GM21423 (cell line): ENCODE results near the gene NDUFS8.
A peak's percentile ranks its signal among the peaks of the same experiment; 100 is the strongest.

ENCODE experiments used
- ATAC-seq: cut with Tn5 transposase; IDR thresholded peaks from one replicate; pipeline ENCODE4 v1.9.1; 2021; ENCODE audit warnings: mild to moderate bottlenecking, moderate library complexity; ENCODE audit not compliant: unreplicated experiment

NDUFS8 gene

DNA sequence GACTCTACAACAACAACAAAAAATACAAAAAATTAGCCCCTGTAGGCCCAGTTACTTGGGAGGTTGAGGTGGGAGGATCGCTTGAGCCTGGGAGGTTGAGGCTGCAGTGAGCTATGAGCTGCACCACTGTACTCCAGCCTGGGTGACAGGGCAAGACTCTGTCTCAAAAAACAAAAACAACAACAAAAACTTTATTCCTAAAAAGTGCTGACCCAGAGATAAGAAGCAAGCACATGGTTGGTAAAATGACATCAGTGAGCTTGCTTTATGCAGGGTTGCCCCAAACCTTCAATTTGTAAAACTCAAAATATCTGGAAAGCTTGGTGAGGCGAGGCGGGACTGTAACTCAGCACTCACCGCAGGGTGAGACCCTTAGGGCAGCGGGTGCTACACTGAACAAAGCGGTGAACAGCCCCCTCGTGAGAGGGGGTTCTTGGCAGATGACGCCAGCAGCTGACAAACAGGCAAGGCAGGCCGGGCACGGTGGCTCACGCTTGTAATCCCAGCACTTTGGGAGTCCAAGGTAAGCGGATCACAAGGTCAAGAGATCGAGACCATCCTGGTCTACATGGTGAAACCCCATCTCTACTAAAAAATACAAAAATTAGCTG, 4.9 kb downstream of the NDUFS8 start:
- no peak for ATAC-seq

DNA sequence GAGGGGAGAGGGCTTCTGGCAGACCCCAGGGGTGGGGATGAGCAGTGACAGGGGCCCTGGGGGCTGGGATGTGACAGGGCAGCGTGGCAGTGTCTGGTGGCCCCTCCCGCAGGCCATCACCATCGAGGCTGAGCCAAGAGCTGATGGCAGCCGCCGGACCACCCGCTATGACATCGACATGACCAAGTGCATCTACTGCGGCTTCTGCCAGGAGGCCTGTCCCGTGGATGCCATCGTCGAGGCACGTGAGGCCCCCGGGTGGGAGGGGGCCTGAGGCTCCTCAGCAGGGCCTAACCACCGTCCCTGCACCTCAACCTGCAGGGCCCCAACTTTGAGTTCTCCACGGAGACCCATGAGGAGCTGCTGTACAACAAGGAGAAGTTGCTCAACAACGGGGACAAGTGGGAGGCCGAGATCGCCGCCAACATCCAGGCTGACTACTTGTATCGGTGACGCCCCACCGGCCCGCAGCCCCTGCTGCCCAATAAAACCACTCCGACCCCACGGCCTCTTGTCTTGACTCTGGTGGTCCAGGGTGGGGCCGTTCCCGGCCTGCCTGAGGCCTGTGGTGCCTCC, 5.7 kb downstream of the NDUFS8 start:
- no peak for ATAC-seq

DNA sequence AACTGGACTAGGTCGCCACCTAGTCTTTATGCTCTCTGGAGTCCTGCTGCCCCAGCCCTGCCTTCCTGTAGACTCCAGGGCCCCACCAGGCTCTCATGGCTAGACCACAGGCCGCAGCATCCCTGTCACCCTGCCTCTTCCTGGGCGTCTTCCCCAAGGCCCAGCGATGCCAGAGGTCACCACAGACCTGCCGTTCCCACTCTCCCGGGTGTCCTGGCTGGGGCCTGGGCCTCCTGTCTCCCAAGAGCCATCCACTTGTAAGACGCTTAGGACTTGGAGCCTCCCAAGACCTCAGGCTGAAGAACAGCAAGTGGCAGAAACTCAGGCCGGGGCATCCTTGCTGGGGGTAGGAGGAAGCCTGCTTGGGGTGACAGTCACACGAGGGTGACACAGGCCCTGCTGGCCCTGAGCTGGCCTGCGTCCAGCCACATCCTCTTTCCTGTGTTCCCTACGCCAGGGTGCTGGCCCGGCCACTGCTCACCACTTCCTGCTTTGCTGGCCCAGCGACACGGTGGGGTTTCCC, 6.3 kb downstream of the NDUFS8 start:
- no peak for ATAC-seq

DNA sequence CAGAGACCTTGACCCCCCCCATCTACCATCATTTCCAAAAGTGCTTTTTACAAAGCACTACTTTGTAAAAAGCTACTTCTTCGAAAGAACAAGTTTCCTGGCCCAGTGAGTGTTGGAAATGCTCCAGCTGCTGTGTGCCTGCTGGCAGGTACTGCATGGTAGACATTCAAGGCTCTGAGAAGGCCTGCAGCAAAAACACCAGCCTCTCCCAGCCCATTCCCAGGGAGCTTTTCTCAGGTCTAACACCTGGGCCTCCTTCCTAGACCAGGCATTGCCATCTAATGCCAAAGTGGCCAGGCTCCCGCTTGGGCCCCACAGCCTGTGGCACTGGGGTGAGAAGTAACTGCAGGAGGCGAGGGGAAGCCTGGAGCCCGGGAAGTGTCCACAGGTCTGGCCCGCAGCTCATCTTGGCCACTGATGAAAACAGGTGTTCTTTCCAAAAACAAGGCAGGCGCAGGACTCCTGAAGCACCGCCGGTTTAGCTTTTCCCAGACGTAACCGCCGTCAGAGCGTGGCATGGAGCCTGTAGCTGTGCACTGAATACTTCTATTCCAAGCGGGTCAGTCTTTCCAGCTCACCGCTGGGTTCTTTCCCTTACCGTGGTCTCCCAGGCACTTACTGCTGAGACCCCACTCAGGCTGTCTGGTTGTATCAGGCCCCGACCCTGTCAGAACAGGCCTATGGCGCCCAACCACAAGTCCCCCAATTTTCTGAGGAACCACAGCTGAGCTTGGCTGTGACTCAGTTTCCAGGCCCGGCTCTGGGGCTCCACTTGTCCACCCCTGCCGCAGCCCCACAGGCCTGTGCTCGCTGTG, 7.1 kb downstream of the NDUFS8 start:
- no peak for ATAC-seq

DNA sequence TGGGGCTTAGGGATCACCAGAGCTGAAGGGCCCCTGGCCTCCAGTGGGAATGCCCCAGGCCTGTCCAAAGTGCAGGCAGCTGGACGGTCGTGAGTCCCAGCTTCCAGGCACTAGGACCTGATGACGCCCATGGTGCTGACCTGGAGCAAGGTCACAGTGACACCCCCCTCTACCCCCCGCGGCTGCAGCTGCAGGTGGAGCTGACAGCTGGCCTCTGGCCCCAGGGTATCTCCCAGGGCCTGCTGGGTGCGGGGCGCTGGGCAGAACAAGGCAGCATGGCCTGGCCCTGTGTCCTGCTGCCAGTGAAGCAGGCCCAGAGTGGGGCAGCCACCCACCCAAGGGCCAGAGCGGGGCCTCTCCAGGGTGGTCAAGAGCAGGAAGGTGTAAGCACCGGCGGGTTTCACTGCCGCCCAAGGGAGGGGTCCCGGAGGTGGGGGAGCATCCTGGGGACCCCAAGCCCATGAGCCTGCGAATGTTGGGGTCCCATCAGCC, 7.8 kb downstream of the NDUFS8 start:
- no peak for ATAC-seq

DNA sequence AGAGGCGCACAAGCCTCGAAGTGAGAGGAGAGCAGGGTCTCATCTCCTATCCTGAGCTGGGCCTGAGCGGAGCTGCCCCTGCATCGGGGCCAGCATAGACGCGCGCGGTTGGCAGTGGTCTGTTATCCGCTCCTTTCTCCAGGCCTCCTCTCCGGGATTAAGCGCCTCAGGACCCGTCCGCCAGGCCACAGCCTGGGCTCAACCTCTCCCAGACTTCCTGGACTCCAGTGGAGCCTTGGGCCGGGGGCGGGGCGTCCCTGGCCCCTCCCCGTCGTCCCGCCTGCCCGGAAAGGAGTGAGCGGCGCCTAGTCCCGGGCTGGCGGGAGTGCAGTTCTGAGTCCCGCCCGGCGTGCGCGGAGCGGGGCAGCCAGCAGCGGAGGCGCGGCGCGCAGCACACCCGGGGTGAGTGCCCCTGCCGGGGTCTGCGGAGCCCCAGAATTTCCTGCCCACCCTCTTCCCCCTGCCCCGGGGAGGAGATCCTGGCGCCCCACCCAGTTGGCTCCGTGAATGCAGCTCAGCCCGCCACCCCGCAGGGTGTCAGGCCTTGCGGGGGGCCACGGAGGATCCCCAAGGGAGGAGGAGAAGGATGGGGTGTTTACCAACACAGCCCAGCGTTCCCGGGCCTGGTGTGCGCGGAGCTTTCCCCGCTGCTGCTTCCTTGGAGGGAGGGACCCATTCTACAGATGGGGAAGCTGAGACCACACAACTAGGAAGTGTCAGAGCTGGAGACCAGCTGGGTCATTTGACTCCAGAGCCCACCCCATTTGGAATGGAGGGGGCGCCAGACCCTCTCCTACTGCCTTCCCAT, 8.4 kb downstream of the NDUFS8 start, which contains the start of gene TCIRG1:
Gene TCIRG1, plus strand, starts transcription at position 308 of the 808 bp plus-strand sequence. CDS start 2,247 bp downstream, outside the sequence.
- peak; percentile 35 for ATAC-seq

DNA sequence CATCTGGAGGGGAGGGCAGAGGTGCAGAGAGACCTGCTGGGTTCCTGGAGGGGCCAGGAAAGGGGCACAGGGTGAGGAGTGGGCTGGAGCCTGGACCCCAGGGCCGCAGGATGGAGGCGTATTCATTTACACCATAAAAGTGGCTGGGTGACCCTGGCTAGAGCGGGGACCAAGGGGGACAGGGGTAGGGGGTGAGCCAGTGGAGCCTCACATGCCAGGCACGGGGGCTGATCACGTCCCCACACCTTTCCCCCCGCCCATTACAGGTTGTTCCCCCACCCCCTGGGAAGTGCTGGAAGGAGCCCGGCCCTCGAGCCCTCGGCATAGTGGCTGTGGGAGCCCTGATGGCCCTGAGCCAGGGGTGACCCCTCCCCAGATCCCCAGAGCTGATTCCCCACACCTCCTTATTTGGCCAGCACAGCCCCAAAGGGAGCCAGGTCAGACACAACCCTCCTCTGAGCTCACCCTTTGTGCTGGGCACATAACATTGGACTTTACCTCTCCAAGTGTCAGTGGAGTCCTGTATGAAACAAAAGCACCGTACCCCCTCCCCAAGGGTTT, 9.1 kb downstream of the NDUFS8 start:
- no peak for ATAC-seq

DNA sequence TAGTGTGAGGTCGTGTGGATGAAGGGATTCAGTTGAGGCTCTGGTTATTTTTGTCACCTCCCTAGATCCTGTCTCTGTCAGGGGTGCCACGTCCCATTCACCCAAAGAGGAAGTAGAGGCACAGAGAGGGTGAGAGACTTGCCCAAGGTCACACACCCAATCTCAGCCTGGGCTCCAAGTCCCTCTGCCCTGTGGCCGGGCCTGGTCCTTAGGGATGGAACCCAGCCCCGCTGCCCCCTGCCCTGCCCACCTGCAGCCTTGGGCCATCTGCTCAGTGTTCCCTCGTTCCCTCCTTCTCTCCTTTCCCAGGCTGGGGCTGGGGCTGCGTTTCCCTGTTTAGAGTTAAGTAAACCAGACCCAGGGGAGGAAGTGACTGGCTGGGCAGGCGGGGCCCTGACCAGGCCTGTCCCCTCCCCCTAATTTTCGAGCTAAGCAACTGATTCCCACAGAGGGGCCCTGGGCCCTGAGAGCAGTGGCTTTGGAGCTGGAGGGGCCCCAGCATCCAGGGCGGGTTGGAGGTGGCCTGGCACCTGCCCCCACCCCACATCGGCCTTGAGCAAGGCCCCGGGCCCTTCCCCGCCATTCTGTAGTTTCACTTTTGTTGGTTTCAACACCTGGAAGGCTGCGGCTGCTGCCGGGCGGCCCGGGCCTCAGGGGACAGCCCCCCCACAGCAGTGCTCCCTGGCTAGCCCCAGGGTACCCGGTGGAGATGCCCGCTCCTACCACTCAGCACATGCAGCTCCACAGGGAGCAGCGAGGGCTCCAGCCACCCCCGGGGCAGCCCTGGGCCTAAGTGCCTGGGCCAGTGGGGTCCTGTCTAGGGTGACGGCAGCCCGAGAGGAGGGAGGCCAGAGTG, 9.8 kb downstream of the NDUFS8 start:
- peak; percentile 51 for ATAC-seq

DNA sequence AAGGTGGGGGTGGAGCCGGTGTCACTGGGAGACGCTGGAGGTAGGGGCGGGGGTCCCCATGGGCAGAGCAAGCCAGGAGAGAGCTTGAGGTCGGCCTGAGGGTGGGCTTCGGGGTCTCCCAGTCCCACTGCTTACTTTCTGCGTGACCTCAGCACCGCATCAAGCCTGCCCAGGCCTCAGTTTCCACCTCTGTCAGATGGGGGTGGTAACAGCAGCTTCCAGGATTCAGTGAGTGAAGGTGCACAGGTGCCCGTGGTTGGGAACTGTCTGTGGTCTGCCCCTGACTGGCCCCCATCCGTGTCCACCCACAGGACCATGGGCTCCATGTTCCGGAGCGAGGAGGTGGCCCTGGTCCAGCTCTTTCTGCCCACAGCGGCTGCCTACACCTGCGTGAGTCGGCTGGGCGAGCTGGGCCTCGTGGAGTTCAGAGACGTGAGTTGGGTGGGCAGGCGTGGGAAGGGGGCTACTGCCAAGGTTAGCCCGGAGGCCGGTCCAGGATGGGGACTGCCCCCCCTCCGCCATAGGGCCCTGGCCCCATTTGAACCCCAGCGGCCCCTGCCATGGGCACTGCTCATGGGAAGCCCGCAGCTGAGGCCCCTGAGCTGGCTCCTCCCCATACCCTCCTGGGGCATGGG, 10.6 kb downstream of the NDUFS8 start:
- no peak for ATAC-seq

DNA sequence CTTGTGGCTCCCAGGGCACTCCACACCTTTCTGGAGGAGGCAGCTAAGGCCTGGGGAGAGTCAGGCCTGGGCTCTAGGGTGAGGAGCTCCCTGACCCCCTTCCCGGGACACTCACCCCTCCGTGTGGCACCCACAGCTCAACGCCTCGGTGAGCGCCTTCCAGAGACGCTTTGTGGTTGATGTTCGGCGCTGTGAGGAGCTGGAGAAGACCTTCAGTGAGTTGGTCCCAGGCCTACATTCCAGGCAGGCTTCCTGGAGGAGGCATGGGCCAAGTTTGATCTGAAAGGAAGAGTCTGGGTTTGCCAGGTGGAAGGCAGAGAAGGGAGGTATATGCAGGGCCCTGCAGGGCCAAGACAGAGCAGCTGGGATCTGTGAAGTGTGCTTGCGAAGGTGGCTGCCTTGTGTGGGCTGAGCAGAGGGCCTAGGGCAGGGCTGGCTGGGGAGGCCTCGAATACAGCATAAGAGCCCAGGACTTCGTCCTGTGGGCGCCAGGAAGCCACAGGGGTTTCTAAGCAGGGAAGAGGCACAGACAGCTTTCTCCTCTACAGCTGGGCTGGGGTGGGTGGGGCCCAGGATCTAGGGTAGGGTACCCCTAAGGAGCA, 11.2 kb downstream of the NDUFS8 start:
- ATAC-seq: no peak

DNA sequence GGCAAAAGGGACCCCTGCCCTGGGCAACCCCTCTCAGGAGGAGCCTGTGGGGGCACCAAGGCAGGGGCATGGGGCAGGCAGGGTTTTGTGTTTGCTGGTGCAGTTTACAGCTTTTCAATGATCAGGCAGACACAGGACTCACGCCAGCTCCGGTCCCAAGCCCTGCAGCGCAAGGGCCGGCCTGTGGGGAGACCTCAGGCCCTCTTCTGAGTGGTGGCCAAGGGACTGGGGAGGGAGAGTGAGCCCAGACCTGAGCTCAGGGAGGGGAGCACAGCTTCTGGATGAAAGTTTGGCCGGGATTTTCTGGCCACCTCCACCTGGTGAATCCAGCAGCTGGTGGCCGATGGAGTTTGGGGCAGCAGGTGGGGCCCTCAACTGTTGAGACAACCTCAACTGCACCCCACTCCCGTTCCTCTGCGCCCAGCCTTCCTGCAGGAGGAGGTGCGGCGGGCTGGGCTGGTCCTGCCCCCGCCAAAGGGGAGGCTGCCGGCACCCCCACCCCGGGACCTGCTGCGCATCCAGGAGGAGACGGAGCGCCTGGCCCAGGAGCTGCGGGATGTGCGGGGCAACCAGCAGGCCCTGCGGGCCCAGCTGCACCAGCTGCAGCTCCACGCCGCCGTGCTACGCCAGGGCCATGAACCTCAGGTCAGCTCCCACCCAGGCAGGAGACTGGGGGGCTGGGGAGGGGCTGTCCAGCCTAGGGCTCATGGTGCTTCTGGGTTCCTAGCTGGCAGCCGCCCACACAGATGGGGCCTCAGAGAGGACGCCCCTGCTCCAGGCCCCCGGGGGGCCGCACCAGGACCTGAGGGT, 11.9 kb downstream of the NDUFS8 start:
- ATAC-seq: no peak

DNA sequence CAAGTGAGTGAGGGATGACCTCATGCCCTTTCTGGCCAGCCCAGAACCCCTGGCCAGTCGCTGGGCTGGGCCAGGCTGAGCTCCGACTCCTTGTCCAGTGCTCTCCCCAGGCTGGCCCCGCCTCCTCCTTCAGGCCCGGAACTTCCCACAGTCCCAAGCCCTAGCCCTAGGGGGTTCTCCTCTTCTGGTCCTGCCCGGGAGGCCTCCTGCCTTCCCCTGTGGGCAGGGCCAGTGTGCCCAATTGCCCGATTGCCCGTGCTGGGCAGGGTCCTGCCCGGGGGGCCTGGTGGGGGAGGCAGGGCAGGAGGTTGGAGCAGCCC, 12.5 kb downstream of the NDUFS8 start:
- ATAC-seq: no peak

DNA sequence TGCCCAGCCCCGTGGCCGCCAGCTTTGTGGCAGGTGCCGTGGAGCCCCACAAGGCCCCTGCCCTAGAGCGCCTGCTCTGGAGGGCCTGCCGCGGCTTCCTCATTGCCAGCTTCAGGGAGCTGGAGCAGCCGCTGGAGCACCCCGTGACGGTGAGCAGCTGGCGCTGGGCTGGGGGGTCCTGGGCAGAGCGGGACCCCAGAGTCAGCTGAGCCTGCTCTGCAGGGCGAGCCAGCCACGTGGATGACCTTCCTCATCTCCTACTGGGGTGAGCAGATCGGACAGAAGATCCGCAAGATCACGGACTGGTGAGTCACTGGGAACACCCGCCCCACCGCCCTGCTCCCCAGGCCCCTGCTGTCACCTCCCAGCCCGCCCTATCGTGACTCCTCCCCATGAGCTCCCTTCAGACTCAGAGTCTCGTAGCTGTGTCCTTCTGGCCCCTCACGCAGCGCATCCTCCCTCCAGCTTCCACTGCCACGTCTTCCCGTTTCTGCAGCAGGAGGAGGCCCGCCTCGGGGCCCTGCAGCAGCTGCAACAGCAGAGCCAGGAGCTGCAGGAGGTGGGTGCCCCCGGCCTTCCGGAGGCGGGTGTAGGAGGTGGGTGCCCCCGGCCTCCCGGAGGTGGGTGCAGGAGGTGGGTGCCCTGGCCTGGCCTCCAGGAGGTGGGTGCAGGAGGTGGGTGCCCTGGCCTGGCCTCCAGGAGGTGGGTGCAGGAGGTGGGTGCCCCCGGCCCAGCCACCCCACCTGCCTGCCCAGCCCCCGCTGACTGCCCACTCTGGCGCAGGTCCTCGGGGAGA, 13.1 kb downstream of the NDUFS8 start:
- ATAC-seq: no peak

DNA sequence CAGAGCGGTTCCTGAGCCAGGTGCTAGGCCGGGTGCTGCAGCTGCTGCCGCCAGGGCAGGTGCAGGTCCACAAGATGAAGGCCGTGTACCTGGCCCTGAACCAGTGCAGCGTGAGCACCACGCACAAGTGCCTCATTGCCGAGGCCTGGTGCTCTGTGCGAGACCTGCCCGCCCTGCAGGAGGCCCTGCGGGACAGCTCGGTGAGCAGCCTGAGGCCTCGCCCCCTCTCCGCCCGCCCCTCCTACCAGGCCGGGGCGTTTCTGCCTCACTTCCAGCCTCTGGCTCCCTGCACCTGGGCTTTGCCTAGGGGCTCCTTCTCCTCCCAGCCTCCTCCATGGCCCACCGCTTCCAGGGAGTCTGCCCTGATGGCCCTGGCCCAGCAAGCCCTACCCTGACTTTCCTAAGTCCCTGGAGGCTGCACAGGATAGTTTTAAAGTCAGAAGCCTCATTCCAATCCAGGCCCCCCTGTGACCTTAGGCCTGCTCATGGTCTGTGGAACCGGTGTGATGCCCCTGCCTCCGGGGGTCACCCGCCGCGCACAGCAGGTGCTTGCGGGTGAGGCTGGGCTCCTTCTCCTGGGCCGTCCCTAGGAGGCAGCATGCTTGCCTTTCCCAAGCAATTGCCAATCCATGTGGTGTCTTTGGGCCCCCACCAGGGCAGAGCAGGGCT, 13.8 kb downstream of the NDUFS8 start:
- no peak for ATAC-seq

DNA sequence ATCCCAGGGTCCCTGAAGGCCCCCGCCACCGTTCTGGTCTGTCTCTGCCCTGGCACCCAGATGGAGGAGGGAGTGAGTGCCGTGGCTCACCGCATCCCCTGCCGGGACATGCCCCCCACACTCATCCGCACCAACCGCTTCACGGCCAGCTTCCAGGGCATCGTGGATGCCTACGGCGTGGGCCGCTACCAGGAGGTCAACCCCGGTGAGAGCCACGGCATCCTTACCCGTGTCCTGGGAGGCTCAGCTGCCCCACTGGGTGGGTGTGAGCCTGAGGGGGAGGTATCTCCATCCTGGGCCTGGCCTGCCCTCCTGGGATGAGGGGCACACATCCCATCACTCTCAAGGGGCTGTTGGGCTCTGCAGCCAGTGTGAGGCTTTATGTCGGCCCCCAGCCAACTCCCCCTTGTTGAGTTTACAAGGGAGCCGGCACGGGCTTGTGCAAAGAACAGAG, 14.4 kb downstream of the NDUFS8 start:
- no peak for ATAC-seq

DNA sequence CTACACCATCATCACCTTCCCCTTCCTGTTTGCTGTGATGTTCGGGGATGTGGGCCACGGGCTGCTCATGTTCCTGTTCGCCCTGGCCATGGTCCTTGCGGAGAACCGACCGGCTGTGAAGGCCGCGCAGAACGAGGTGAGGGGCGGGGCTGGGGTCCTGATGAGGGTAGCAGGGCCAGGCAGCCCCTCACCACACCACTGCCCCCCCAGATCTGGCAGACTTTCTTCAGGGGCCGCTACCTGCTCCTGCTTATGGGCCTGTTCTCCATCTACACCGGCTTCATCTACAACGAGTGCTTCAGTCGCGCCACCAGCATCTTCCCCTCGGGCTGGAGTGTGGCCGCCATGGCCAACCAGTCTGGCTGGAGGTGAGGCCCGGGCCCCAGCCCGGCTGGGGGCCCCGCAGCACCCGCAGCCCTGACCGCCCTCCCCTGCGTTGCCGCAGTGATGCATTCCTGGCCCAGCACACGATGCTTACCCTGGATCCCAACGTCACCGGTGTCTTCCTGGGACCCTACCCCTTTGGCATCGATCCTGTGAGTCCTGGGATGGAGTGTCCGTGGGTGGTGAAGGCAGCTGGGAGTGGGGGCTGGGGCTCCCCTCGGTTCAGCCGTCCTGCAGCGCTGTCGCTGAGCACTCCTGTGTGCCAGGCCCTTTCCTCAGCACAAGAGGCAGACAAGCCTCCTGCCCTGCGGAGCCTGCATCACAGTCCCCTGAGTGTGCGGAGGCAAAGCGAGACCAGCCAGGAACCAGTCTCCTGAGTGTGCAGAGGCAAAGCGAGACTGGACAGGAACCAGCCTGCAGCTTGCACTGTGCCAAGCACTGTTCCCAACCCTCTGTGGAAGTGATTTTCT, 17.2 kb downstream of the NDUFS8 start:
- no peak for ATAC-seq
